ENCODE results near the gene GID8. TPM values are rescaled to one million over a fixed set of nuclear protein-coding genes. Genes with fewer than 3 reads are reported as not detected.
A peak's percentile ranks its signal among the peaks of the same experiment; 100 is the strongest.

Gene GID8
- total and polyA plus RNA-seq, 2 of the 13 experiments (the other 11 are each of a cell fraction or from before 2014, with no cell fraction given) = 39.6 to 59.8 TPM

GRCh38 chr20:62970307-62971210, 32.6 kb downstream of the GID8 start (continued):
- no peak for TF ChIP-seq ZBTB4 (CRISPR knock-in tag; IDR thresholded peaks at IDR 0.05; ENCODE audit: borderline replicate concordance)
- TF ChIP-seq E2F2 (CRISPR knock-in tag; IDR thresholded peaks at IDR 0.05; ENCODE audit: borderline replicate concordance) = no peak
- no peak for TF ChIP-seq LCORL (IDR thresholded peaks at IDR 0.05)
- TF ChIP-seq LCORL (CRISPR knock-in tag; IDR thresholded peaks at IDR 0.05) = 0 out of 2 replicates have a peak, but pooled peaks have one; percentile 16
- no peak for TF ChIP-seq ZNF337 (CRISPR knock-in tag; IDR thresholded peaks at IDR 0.05; ENCODE audit: borderline replicate concordance, low read depth)
- no peak for TF ChIP-seq ZNF33B (CRISPR knock-in tag; IDR thresholded peaks at IDR 0.05)
- no peak for TF ChIP-seq PAF1 (CRISPR knock-in tag; IDR thresholded peaks at IDR 0.05)
- TF ChIP-seq HNF1B (CRISPR knock-in tag; IDR thresholded peaks at IDR 0.05) = peak; percentile 51; the same call in 1 of the 2 replicates
- no peak for TF ChIP-seq TERF1 (CRISPR knock-in tag; IDR thresholded peaks at IDR 0.05)
- no peak for TF ChIP-seq ZBTB1 (CRISPR knock-in tag; IDR thresholded peaks at IDR 0.05; ENCODE audit: borderline replicate concordance)
- TF ChIP-seq ZNF609 (CRISPR knock-in tag; IDR thresholded peaks at IDR 0.05; ENCODE audit: borderline replicate concordance) = peak; percentile 61
- no peak for TF ChIP-seq ZNF17 (CRISPR knock-in tag; IDR thresholded peaks at IDR 0.05)
- TF ChIP-seq TBX3 (IDR thresholded peaks at IDR 0.05; ENCODE audit: borderline replicate concordance) = no peak
- TF ChIP-seq ZNF768 (CRISPR knock-in tag; IDR thresholded peaks at IDR 0.05) = peak; percentile 43; the same call in 1 of the 2 replicates
- no peak for TF ChIP-seq ZNF383 (CRISPR knock-in tag; IDR thresholded peaks at IDR 0.05; ENCODE audit: borderline replicate concordance)
- no peak for TF ChIP-seq ZNF652 (CRISPR knock-in tag; IDR thresholded peaks at IDR 0.05; ENCODE audit: borderline replicate concordance, low read depth)
